Caki2 (cell line): Measurements from ENCODE around the gene PTPRN2. TPM values are rescaled to one million over a fixed set of nuclear protein-coding genes. Genes with fewer than 3 reads are reported as not detected.

ENCODE experiments used
- DNase-seq: peaks from one replicate; pipeline ENCODE4 v3.0.0-alpha.2; 2015; ENCODE audit warnings: low read depth
- in situ Hi-C: cut with HindIII; loops from 2 replicates; pipeline ENCODE4 v1.10.0; 2016; ENCODE audit warnings: low sequenced_read_pairs, low pct_unique_long_range_greater_than_20kb, mixed read lengths
- total RNA-seq: library from RNA; depleted of rRNA; stranded (reverse); fragments of >200 nt; shearing (Covaris generic); gene quantifications from 2 replicates; pipeline ENCODE4 v1.2.3, GENCODE V29; 2014; ENCODE audit warnings: low replicate concordance

The PTPRN2 gene
- total RNA-seq, 1 experiment from 2014 or later = 0.88 TPM

- DNase-seq = no peak
- in situ Hi-C loops = no loop called here
These were observed 942.1 kb downstream of the PTPRN2 start for GRCh38 chr7:157645539-157645938.

DNA sequence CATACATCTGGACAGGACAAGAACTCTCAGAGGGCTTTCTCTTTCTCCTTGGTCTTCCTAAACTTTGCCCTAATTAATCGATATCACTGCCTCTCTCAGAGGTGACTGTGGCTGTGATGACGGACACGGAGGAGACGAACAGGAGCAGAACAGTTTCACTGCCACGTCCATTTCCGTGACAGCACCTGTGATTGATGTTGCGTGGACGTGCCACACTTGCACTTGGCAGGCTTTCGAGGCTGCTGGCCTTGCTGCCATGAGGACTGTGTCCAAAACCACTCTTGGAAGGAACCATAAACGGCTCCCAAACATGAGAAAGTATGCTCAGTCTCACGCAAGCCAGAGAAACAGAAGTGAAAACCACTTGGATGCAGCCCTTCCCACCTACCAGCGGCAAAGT, 942.7 kb downstream of the PTPRN2 start:
- no peak for DNase-seq
- in situ Hi-C loops = no loop called here

DNA sequence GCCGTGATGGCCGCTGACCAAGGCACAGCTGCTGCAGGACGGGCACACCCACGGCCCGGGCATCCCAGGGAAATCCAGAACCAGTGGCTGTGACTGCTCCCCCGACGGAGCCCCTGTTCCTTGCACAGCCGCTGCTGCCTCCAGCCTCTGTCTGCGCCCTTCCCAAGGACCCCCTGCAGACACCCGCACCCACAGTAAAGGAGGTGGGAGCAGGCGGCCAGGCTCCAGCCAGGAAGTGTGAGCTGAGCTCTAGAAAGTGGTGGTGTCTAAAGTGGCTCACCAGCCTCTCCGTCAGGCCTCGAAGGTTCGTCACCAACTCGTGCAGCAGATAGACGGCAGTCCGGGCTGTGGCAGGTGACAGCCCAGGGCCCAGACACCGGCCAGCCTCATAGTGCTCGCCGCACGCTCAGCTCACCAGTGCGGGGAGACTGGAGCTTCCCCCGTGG, 944.1 kb downstream of the PTPRN2 start:
- in situ Hi-C loops = no loop called here
- DNase-seq = no peak

DNA sequence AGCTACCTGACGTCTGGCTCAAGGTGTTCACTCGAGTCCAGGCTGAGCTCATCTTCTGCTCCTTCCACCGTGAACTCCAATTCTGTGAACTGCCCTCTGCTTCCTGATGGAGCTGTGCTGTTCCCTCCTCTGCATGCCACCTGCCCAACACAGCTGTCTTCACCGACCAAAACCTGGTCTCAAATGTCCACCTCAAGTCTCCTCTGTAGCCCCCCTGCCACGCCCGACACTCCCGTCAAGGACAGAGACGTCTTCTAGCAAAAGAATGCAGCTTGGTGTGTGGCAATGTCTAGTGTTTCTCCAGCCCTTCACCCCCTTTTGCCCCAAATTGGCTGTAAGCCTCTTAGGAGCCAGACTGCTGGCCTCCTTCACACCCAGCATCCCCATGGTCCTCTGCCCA, 945.8 kb downstream of the PTPRN2 start:
- in situ Hi-C loops = no loop called here
- DNase-seq = no peak

- in situ Hi-C loops = no loop called here
- no peak for DNase-seq
These were observed 947.5 kb downstream of the PTPRN2 start for GRCh38 chr7:157640144-157640543.

- in situ Hi-C loops = no loop called here
- no peak for DNase-seq
These were observed 949.1 kb downstream of the PTPRN2 start for GRCh38 chr7:157638563-157638962.

DNA sequence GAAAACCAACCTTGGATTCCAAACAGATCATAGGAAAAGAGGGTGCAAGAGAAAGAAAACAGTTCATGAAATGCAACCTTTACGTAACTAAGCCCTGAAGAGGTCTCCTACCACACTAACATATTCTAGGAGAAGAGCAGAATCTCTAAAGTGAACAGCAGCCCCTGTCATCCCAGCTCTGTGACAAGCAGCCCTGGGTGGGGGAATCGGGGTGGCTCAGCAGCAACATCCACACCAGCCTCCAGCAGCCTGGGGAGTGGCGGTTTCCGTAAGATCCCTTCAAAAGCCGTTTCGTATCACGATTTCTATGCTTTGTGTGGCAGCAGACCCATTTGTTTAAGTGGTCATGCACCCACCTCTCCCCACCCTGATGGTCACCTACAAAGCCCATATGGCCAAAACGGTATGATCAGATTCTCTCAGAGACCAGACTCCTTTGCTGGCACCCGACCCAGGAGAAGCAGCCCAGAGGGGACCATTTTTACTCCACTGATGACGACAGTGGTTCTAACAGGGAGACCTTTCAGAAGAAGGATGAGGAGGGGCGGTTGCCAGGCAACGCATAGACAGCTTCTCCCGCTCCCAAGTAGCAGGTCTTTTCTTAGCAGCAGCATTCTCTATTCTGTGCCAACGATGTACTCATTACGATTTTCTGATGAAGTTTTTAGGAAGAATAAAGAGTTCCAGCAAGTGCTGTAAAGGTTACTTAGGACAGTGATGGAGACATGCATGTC, 950.2 kb downstream of the PTPRN2 start:
- in situ Hi-C loops = no loop called here
- no peak for DNase-seq

GRCh38 chr7:157635669-157636068, 952.0 kb downstream of the PTPRN2 start:
- in situ Hi-C loops = no loop called here

GRCh38 chr7:157635148-157635500, 952.5 kb downstream of the PTPRN2 start:
- no peak for DNase-seq
- in situ Hi-C loops = no loop called here

More at GRCh38 chr7:157635669-157636068, 952.0 kb downstream of the PTPRN2 start:
- no peak for DNase-seq

DNA sequence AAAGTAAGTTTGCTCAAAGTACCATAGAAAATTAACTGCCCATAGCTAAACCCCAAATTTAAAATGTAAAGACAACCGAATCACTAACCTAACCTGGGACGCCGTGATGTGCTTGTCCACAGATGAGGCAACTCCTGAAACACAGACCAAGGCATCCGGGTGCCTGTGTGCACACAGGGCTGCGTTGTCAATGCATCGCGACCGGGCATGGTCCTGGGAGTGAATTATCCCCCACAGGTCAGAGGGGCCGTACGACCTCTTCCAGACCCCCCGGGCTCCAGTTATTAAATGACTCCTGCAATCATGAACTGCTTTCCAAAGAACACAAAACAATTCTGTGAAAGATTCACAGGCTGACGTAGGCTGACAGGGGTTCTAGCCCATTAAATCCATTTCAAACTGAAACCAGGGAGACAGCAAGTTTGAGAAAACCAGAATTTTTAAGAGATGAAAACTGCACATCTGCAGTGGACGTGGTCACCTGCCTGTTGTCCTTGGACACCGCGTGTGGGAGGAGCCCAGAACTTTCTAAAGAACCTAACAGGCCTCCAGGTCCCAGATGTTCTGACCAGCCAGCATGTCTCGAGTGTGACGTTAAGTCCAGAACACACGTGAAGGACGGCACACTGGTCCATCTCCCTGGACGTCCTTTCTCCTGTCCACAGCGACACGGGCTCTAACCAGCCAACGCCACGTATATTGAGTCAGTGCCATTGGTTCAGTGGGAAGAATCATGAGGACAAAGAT, 953.0 kb downstream of the PTPRN2 start:
- no peak for DNase-seq
- in situ Hi-C loops = no loop called here

DNA sequence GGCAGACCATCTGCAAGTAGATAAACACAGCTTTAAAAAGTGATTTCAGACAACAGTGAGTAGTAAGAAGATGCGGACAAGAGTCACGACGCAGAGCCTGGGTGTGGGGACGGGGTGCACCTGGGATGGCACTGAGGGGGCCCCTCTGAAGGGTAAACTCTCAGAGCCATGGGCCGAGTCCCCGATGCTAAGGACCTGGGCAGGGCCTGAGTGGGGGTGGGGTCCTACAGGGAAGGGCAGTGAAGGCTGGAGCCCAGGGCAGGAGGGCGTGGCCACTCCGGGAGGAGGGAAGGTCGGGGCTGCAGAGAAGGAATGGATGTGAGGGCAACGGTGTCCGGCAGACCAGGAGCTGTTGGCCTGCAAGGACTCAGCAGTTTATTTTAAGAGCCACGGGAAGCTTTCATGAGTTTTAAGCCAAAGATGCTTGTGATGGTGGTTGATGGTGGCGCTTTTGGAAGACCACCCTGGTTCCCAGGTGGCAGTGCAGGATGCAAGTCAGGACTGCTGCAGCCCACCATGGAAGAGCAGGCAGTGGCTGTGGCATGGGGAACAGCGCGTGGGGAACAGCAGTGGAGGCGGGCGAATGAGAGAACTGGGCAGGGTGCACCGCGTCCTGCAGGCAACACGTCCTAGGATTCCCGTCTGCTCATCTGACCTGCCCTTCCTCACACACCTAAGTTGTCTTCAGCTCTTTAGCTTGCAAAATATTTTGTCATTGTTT, 954.0 kb downstream of the PTPRN2 start:
- in situ Hi-C loops = no loop called here
- no peak for DNase-seq

- no peak for DNase-seq
- in situ Hi-C loops = no loop called here
These were observed 957.2 kb downstream of the PTPRN2 start for GRCh38 chr7:157630301-157630853.

GRCh38 chr7:157628456-157628855, 959.2 kb downstream of the PTPRN2 start:
- in situ Hi-C loops = no loop called here
- DNase-seq = no peak

GRCh38 chr7:157627646-157628045, 960.0 kb downstream of the PTPRN2 start:
- DNase-seq = no peak
- in situ Hi-C loops = no loop called here

- in situ Hi-C loops = no loop called here
- DNase-seq = no peak
These were observed 960.6 kb downstream of the PTPRN2 start for GRCh38 chr7:157627033-157627432.

DNA sequence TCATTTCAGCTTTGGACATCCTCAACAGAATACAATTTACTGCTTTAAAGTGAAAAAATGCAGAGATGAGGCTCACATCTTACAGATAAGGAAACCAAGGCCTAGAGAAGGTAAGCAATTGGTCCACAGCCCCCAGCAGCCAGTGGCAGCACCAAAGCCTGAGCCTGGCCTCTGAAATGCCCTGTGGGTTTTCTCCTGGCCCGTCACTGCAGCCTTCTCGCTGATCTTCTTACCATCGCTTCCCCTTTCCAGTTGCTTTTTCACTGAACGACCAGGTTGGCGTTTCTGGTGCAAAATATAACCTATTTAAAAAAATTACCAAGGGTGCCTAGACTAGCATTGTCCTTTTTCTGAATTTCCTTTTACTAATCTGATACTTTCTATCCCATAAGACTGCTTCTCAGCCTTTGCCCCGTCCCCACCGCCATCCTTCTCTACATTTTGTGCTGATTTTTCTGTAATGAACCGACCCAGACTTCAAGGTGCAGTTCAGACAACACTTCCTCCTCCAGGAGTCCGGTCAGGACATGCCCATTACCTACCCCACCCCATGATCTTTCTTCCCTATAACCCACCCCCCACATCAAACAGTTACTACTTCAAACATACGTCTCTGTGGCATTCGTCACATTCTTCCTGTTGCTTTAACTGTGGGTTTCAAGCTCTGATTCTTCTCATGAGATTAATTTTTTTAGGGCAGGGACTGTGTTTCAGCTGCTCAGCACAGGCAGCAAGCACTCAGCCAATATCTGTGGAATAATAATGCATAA, 961.5 kb downstream of the PTPRN2 start:
- in situ Hi-C loops = no loop called here
- no peak for DNase-seq

DNA sequence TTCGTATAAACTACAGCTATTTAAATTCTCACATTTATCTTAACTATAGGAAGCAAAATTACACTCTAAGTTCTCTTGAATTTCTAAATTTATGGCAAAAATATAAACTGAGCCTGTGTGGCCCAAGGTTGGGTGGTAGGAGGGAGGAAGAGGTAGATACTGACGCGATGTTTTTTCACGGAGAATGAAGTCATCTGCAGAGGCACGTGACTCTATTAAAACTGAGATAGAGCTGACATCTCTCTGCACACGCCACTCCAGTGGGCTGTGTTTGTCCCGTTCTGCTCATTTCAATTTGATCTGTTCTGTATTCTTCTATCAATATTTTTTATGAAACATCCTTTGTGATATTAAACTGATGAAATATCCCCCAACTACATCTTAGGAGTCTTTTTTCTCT, 964.1 kb downstream of the PTPRN2 start:
- DNase-seq = no peak
- in situ Hi-C loops = no loop called here
